Activated CD4-positive, CD25-positive, alpha-beta regulatory T cell treated with anti-CD3 and anti-CD28 coated beads, Interleukin-2, amount 50 U/mL, for 16 hours (primary cell): ENCODE data around the gene PLXNA4.

ENCODE experiments used
- DNase-seq: peaks from one replicate; pipeline ENCODE4 v3.0.0-alpha.2; 2020; ENCODE audit warnings: low read depth, low spot score

The PLXNA4 gene

DNA sequence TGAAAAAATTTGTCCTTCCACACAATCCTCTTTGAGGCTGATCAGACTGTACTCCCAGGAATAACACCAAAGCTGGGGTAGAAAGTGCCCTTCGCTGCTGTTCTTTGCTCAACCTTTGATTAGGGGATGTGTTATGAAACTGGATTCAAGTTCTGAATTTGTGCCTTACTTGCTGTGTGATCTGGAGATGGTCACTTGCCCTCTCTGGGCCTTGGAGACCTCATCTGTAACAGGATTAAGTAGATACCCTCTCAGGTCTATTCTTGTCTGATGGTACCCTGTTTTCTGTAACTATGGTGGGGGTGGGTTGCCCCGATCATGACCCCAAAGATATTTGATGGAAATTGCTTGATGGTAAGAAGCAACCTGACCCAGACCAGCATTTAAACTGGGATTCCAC lies 368.5 kb downstream of the PLXNA4 start:
- no peak for DNase-seq

DNA sequence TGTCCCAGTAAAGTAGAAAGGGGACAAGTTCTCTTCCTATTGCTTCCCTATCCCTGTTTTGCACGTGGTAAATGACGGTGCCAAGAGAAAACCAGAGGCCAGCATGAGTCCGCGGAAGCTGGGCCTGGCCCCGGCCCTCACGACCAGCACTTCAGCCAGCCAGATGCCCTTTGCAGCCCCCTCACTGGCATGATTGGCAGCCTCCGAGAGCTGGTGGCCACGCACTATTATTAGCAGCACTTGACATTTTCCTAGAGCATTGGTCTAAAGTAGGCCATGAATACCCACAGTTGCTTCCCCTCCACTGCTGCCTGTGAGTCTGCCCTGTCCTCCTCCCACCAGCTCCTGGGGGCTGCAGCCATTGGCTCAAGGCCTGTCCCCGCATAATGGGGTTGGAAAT lies 369.1 kb downstream of the PLXNA4 start:
- DNase-seq = no peak

- DNase-seq = no peak
Measured at GRCh38 chr7:132206594-132206993, 369.7 kb downstream of the PLXNA4 start.

DNA sequence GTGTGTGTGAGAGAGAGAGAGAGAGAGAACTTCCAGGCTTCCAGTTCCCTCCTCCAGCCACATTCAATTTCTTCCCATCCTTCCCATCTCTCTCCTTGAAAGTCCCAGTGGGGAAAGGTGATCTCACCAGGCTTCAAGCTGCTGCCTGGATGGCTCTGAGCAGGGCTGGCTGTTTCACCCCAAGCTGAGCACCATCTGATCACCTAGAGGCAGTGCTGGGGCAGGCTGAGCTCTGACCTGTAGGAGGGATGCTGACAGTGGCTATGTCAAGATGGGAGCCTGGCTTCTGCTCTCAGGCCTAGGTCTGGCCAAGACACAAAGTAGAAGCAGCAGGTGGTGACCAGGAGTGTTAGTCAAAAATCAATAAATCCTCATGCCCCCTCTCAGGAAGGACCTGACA lies 370.8 kb downstream of the PLXNA4 start:
- DNase-seq = no peak

GRCh38 chr7:132203021-132203420 lies 373.2 kb downstream of the PLXNA4 start:
- no peak for DNase-seq

DNA sequence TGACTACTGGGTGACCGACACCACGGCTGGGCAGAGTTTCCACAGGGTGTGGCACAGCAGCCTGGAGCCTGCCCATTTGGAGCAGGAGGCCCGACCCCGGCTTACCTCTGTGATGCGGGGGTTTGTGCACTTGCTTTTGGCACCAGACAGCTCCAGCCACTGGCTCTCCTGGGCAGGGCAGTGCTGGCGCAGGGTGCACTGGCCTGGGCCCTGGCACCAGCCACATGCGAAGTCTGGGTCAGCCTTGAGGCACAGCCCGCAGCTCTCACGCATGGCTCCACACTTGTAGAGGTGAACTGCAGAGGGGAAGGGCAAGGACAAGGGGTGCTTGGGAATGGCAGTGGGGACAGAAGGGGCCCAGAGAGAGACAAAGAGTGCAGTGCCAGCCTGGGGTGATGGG lies 373.7 kb downstream of the PLXNA4 start:
- DNase-seq = no peak

DNA sequence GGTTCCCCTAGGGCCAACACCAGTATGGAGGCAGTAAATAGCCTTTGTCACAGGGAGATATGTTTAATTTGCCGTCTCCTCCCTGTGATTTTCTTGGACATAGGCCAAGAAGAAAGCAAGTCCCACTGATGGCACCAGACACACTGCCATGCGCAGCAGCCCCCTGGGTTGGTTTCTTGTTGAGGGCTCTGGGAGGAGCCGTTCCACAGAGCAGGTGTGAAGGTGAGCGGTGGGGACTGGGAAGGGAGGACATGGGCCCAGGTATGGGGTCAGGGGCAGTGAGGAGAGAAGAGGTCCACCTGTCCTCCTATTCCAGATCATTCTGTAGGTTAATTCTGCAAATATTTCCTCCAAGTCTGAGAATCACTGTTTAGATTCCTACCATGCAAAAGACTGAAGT lies 376.1 kb downstream of the PLXNA4 start:
- no peak for DNase-seq

- no peak for DNase-seq
Measured at GRCh38 chr7:132199626-132200025, 376.6 kb downstream of the PLXNA4 start.

DNA sequence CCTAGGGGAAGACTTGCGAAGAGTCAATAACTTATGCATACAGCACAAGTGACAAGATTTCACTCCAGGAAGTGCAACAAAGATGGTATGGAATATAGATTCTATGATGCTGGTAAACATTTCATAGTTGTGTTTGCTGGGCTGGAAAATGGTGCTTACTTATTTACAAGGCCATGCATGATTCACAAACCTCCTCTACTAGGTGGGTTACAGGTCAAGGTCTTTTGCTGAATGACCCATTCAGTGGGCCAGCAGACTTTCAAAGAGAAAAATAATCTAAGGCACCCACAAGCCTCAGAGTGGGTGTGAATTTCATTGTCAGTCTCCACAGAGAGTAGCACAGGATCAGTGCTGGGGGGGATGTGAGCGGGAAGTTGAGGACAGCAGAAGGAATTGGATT lies 378.5 kb downstream of the PLXNA4 start:
- no peak for DNase-seq

DNA sequence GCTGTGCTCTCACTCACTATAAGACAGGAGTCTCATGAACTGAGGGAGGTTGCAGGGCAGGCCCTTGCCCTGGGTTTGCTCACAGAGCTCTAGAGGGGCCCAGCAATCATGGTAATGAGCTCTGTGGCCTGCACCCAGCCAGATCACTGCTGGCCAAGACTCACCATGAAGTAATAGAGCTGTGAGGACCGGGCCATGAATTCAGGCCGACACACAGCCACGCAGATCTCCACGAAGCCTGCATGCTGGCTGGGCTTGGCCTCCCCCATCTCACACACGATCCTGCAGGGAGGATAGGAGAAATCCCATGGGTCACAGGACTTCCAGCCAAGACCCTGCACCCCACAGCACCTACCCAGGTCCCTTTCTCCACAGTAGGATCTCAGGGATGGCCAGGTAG lies 382.4 kb downstream of the PLXNA4 start:
- no peak for DNase-seq

GRCh38 chr7:132192809-132193208 lies 383.5 kb downstream of the PLXNA4 start:
- no peak for DNase-seq

GRCh38 chr7:132191418-132191817 lies 384.9 kb downstream of the PLXNA4 start:
- no peak for DNase-seq

DNA sequence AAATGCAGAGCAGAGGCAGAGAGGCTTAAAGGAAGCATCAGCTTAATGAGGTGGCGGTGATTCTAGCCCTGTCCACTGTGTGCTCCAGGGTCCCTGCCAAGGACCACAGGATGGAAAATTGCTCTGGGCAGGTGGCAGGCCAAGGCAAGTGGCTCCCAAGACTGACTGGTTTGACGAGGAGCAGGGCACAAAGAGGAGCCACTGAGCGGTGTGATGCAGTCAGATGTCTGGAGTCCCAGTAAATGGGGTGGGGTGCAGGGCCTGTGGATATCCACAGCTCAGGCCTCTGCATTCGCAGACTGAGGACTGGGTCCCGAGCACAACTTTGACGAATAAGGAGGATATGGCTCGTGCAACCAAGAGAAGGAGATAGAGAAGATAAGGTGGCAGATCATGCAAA lies 385.6 kb downstream of the PLXNA4 start:
- no peak for DNase-seq

DNA sequence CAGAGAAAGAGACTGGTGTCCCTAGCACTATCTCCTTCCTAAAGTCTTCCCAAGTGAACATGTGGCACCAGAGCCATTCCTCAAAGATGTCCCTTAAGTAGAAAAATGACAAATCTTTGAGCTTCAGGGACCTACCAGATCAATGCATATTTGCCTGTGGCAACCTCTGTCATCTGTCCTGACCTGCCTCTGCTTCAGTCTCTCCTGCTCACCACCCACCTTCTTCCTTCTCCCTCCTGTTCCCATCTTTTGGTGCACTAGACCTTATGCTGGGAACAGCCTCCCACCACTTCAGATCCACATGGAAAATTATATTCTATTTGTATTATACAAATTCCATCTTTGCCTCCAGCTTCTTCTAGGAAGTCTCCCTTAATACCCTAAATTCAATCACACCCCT lies 386.4 kb downstream of the PLXNA4 start:
- no peak for DNase-seq

DNA sequence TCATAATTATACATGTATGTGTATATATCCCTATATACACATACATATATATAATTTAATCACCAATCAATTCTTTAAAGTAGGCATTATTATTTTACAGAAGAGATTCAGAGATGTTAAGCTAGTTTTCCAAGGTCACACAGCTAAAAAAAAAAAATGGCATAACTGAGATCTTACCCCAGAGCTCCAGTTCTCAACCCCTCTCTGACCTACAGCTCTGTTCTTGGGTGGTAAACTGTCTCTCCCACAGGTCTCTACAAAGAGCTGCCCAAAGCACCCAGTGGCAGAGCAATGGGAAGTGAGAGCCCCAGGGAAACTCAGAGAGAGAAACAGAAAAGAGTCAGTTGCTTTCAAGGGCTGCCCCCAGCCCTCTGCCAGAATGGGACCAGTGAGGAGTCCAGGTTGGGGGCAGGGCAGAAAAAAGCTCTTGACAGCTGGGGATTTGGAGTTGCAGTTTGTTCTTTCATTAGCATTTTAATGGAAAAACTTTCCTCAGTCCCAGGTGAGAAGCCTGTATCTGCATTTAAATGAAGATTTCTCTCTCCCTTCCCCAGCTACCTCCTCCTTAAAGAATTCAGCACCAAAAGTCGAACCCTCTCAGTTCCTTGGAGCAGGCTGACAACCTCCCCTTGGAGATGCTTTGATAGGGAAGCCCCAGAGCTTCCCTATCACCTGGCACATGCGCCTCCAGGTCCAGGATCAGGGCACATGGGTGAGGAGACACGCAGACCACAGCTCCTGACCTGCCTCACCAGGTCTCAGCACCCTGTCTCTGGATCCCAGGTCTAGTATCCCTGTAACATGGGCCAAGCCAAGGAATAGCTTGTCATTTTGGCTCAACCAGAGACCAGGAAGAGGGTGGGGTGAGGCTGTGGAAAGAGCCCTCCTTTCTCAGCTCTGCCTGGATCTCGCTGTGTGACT lies 388.1 kb downstream of the PLXNA4 start:
- no peak for DNase-seq

DNA sequence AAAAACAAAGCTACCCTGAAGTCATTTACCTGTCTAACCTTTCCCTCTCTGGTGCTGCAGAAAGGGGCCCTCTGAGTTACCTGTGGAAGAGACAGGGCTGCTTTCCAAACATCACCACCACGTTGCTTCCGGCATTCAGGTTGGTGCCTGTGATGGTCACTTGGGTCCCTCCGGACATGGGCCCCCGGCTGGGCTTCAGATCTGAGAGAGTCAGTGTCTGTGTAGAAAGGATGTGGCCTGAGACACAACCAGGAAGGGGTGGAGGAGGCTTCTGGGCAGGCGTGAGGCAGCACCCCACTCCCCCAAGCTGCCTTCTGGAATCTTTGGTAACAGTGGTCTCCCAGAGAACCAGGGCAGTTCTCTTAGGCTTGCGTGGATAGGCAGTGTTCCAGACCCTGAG lies 388.9 kb downstream of the PLXNA4 start:
- DNase-seq = no peak

DNA sequence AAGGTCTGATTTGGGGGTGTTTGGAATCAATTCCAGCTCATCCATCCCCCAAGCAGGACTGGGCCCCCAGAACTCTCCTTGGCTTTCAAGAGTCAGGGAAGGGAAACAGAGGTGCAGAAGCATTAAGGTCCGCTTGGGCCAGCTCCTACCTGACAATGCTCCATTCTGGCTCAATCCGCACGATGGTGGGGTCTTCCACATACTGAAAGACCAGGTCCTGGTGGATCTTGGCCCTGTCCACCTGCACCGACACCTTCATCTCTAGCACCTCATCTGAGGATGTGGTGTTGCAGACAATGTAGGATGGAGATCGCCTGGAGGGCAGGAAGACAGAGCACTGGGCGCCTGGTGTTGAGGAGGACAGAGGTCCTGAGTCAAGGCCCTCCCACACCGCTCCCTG lies 391.1 kb downstream of the PLXNA4 start:
- DNase-seq = no peak

DNA sequence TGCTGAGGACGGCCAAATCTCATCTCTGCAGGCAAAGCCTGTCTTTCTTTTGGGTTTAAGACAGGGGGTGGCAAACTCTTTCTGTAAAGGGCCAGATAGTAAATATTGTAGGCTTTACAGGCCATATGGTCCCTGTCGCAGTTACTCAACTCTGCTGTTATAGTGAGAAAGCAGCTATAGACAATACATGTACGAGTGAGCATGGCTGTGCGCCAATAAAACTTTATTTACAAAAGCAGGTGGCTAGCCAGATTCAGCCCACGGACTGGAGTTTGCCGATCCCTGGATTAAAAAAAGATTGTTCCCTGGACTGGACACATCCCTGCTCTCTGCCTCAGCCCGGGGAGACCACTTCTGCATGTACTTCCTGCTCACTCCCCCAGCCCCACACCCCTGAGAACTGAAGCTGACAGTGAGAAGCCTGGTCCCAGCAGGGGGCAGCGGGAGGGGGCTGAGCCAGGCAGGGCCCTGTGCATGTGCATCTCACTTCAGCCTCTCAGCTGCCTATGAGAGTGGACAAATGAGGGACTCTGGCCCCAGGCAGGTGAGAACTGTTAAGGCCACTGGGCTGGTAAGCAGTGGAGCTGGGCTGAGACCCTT lies 392.4 kb downstream of the PLXNA4 start:
- no peak for DNase-seq

DNA sequence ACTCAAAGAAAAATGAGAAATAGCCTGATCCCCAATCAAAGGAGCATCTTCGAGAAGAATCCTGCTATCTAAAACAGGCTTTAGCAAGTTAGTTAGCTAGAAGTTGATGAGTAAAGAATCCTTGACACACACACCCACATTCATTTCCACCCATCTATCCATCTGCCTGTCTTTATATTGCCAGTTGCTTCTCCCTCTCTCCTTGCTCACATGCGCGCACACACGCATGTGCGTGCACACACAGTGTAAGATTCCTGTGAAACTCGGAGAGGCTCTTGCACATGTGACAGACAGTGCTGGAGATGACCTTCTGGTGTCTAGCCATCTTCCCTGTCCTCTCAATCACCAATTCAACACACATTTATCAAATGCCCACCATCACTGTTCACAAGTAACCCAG lies 393.3 kb downstream of the PLXNA4 start:
- no peak for DNase-seq

GRCh38 chr7:132181946-132182685 lies 394.2 kb downstream of the PLXNA4 start:
- DNase-seq = no peak

GRCh38 chr7:132181371-132181770 lies 394.9 kb downstream of the PLXNA4 start:
- no peak for DNase-seq

DNA sequence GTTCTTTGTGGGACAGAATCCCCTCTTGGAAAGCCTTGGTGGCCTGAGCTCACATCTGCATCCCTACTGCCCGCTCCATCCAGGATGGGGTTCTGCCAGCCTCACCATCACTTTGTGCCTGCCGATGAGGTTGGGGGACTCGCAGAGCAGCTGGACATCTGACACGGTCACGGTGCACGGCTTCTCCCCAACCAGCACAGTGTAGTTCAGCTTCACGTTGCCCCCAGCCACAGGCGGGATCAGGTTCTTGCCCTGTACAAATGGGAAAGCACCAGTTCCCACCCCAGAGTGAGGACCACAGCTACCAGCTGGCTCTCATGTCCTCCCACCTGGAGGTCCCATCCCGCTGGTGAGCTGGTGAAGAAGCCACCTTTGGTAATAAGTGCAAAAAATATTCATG lies 395.8 kb downstream of the PLXNA4 start:
- no peak for DNase-seq

- no peak for DNase-seq
Measured at GRCh38 chr7:132179681-132180080, 396.6 kb downstream of the PLXNA4 start.
